GM12878 (cell line): ENCODE data around the gene GAL3ST2. TPM values are rescaled to one million over a fixed set of nuclear protein-coding genes. Genes with fewer than 3 reads are reported as not detected.
A peak's percentile ranks its signal among the peaks of the same experiment; 100 is the strongest.

Source experiments
- CHD1 ChIP-seq: IDR thresholded peaks from 2 replicates; pipeline ENCODE4 v1.6.1; 2012; ENCODE audit warnings: low read depth, low read length, improper control_type of control experiment
- CREM ChIP-seq: IDR thresholded peaks from 2 replicates; pipeline ENCODE4 v1.6.1; 2014; ENCODE audit warnings: antibody characterized with exemption, low read depth
- DPF2 ChIP-seq: fragments of 450-650 bp; IDR thresholded peaks from 2 replicates; pipeline ENCODE4 v1.6.1; 2017; ENCODE audit warnings: mild to moderate bottlenecking
- ETV6 ChIP-seq, 2 experiments: fragments of 450-650 bp in 1 of 2; IDR thresholded peaks in 1 of 2; conservative IDR thresholded peaks in 1 of 2; 2 replicates each; pipeline ENCODE4 v1.6.1; 2014; ENCODE audit warnings: antibody characterized with exemption in 1 of 2, borderline replicate concordance in 1 of 2, low read depth in 1 of 2, mild to moderate bottlenecking in 1 of 2, moderate library complexity in 1 of 2
- HDGF ChIP-seq: fragments of 450-650 bp; IDR thresholded peaks from 2 replicates; pipeline ENCODE4 v1.6.1; 2016; ENCODE audit warnings: antibody characterized with exemption
- MEF2B ChIP-seq: fragments of 450-650 bp; IDR thresholded peaks from 2 replicates; pipeline ENCODE4 v1.6.1; 2018; ENCODE audit warnings: mild to moderate bottlenecking, moderate library complexity; ENCODE audit not compliant: partially characterized antibody, poor library complexity, severe bottlenecking
- NBN ChIP-seq: fragments of 450-650 bp; IDR thresholded peaks from 2 replicates; pipeline ENCODE4 v1.6.1; 2016
- PAX8 ChIP-seq: fragments of 450-650 bp; IDR thresholded peaks from 2 replicates; pipeline ENCODE4 v1.6.1; 2017; ENCODE audit warnings: mild to moderate bottlenecking, moderate library complexity
- POLR2A ChIP-seq: IDR thresholded peaks from 2 replicates; pipeline ENCODE4 v1.6.1; 2011; ENCODE audit warnings: low read depth, mild to moderate bottlenecking, low read length
- POLR2AphosphoS2 ChIP-seq: IDR thresholded peaks from 2 replicates; pipeline ENCODE4 v1.6.1; 2011; ENCODE audit warnings: low read depth, mild to moderate bottlenecking, low read length, improper control_type of control experiment, moderate library complexity
- PRDM15 ChIP-seq: fragments of 450-650 bp; formaldehyde crosslinking; IDR thresholded peaks from 2 replicates; pipeline ENCODE4 v1.4.0; 2020; ENCODE audit warnings: mild to moderate bottlenecking, moderate library complexity
- SKIL ChIP-seq: fragments of 450-650 bp; IDR thresholded peaks from 2 replicates; pipeline ENCODE4 v1.6.1; 2017; ENCODE audit warnings: mild to moderate bottlenecking, low read depth, inconsistent platforms; ENCODE audit not compliant: poor library complexity, severe bottlenecking
- SP1 ChIP-seq: IDR thresholded peaks from one replicate; pipeline ENCODE4 v1.6.1; 2011; ENCODE audit warnings: low read depth, low read length
- STAT1 ChIP-seq: fragments of 450-650 bp; conservative IDR thresholded peaks from 2 replicates; pipeline ENCODE4 v1.6.1; 2014; ENCODE audit warnings: antibody characterized with exemption, mild to moderate bottlenecking
- USF2 ChIP-seq: IDR thresholded peaks from 2 replicates; pipeline ENCODE4 v1.6.1; 2011; ENCODE audit warnings: low read depth, low read length, improper control_type of control experiment, borderline replicate concordance
- ZBTB4 ChIP-seq: fragments of 450-650 bp; formaldehyde crosslinking; IDR thresholded peaks from 2 replicates; pipeline ENCODE4 v1.4.0; 2022; ENCODE audit warnings: mild to moderate bottlenecking, moderate library complexity
- ZNF24 ChIP-seq: fragments of 450-650 bp; IDR thresholded peaks from 2 replicates; pipeline ENCODE4 v1.6.1; 2017; ENCODE audit warnings: antibody characterized with exemption, mild to moderate bottlenecking
- polyA plus RNA-seq, 11 experiments: library from polyadenylated mRNA; depleted of rRNA in 4 of 11; unstranded in 6 of 11; stranded (reverse) in 5 of 11; fragments of >200 nt; fragmentation: Nextera tagmentation in 4 of 11; fragmentation: Illumina TruSeq in 1 of 11; extraction: Ambion mirVana in 4 of 11; extraction: Trizol in 1 of 11; gene quantifications; 1 replicate in 1 of 11; 2 replicates in 10 of 11; pipeline versions ENCODE4 v1.2.1 to v1.2.3, GENCODE V29; 2011 to 2016; ENCODE audit warnings: inconsistent platforms in 2 of 11, missing spikeins in 2 of 11, low read depth in 1 of 11
- total RNA-seq, 4 experiments: library from RNA; depleted of rRNA in 3 of 4; stranded (reverse); fragments of >200 nt in 3 of 4; fragmentation: Illumina TruSeq in 1 of 4; extraction: Trizol in 1 of 4; gene quantifications; 2 replicates each; pipeline versions ENCODE4 v1.2.1 to v1.2.3, GENCODE V29; 2013 to 2021
- TF ChIP-seq, protein P1 (sequence below): fragments of 150-350 bp; IDR thresholded peaks from 2 replicates; pipeline ENCODE4 v1.6.1; 2016; ENCODE audit warnings: low read depth, low read length

GAL3ST2 gene
- total and polyA plus RNA-seq, 10 of the 15 experiments (the other 5 are each of a cell fraction or from before 2014, with no cell fraction given): 0.09 to 0.36 (median 0.11) TPM; not detected in 7

GRCh38 chr2:241788572-241788971, 11.9 kb downstream of the GAL3ST2 start (continued):
- TF ChIP-seq PRDM15 (CRISPR knock-in tag) (no peak), USF2 (no peak; the same call in 1 of the 2 replicates), HDGF (no peak), POLR2AphosphoS2 (no peak), SP1 (no peak), CHD1 (no peak), ETV6 (conservative IDR thresholded peaks at IDR 0.05 in 1 of 2, IDR thresholded peaks at IDR 0.05 in 1 of 2; ENCODE audit: borderline replicate concordance in 1 of 2, low read depth in 1 of 2) (0 out of 4 replicates have a peak, but pooled peaks of 1 of the 2 experiments have one; percentile 32), POLR2A (no peak), NBN (no peak), STAT1 (no peak), PAX8 (no peak), CREM (peak; percentile 89), SKIL (no peak), DPF2 (peak; percentile 60; the same call in 1 of the 2 replicates), ZNF24 (no peak), ZBTB4 (no peak), MEF2B (peak; percentile 57)
- TF ChIP-seq, protein P1, sequence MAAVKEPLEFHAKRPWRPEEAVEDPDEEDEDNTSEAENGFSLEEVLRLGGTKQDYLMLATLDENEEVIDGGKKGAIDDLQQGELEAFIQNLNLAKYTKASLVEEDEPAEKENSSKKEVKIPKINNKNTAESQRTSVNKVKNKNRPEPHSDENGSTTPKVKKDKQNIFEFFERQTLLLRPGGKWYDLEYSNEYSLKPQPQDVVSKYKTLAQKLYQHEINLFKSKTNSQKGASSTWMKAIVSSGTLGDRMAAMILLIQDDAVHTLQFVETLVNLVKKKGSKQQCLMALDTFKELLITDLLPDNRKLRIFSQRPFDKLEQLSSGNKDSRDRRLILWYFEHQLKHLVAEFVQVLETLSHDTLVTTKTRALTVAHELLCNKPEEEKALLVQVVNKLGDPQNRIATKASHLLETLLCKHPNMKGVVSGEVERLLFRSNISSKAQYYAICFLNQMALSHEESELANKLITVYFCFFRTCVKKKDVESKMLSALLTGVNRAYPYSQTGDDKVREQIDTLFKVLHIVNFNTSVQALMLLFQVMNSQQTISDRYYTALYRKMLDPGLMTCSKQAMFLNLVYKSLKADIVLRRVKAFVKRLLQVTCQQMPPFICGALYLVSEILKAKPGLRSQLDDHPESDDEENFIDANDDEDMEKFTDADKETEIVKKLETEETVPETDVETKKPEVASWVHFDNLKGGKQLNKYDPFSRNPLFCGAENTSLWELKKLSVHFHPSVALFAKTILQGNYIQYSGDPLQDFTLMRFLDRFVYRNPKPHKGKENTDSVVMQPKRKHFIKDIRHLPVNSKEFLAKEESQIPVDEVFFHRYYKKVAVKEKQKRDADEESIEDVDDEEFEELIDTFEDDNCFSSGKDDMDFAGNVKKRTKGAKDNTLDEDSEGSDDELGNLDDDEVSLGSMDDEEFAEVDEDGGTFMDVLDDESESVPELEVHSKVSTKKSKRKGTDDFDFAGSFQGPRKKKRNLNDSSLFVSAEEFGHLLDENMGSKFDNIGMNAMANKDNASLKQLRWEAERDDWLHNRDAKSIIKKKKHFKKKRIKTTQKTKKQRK: no peak
